ENCODE results near the gene ANTXR2.

The ANTXR2 gene

GRCh38 chr4:80091688-80092087, 18.7 kb upstream of the ANTXR2 start:
- no peak for DNase-seq

- DNase-seq, result no peak
Observed at GRCh38 chr4:80091184-80091583, 18.2 kb upstream of the ANTXR2 start.

GRCh38 chr4:80090090-80090489, 17.1 kb upstream of the ANTXR2 start:
- DNase-seq, result no peak

- no peak for DNase-seq
Observed at GRCh38 chr4:80088471-80088870, 15.4 kb upstream of the ANTXR2 start.

- DNase-seq, result no peak
Observed at GRCh38 chr4:80086296-80086695, 13.3 kb upstream of the ANTXR2 start.

GRCh38 chr4:80085081-80085480, 12.1 kb upstream of the ANTXR2 start:
- DNase-seq, result no peak

GRCh38 chr4:80082693-80083092, 9.7 kb upstream of the ANTXR2 start:
- no peak for DNase-seq

GRCh38 chr4:80081566-80081965, 8.5 kb upstream of the ANTXR2 start:
- DNase-seq, result no peak

- DNase-seq, result no peak
Observed at GRCh38 chr4:80079255-80079923, 6.4 kb upstream of the ANTXR2 start.

- no peak for DNase-seq
Observed at GRCh38 chr4:80078346-80079092, 5.5 kb upstream of the ANTXR2 start.

- no peak for DNase-seq
Observed at GRCh38 chr4:80077639-80078038, 4.6 kb upstream of the ANTXR2 start.

- no peak for DNase-seq
Observed at GRCh38 chr4:80076681-80077080, 3.7 kb upstream of the ANTXR2 start.

- DNase-seq, result no peak
Observed at GRCh38 chr4:80075995-80076675, 3.1 kb upstream of the ANTXR2 start.

- DNase-seq, result no peak
Observed at GRCh38 chr4:80074651-80075050, 1.6 kb upstream of the ANTXR2 start.

GRCh38 chr4:80074069-80074468, 1.0 kb upstream of the ANTXR2 start:
- DNase-seq, result no peak

GRCh38 chr4:80073473-80074008, 512 bp upstream of the ANTXR2 start:
- DNase-seq, result no peak

GRCh38 chr4:80072228-80072743, 743 bp downstream of the ANTXR2 start:
- peak; percentile 18 for DNase-seq

- DNase-seq, result no peak
Observed at GRCh38 chr4:80071604-80072227, 1.3 kb downstream of the ANTXR2 start.

GRCh38 chr4:80070880-80071603, 2.0 kb downstream of the ANTXR2 start:
- DNase-seq, result no peak

GRCh38 chr4:80069837-80070731, 2.9 kb downstream of the ANTXR2 start:
- no peak for DNase-seq

GRCh38 chr4:80069108-80069836, 3.8 kb downstream of the ANTXR2 start:
- no peak for DNase-seq
